ENCODE data around the gene ACADVL. TPM values are rescaled to one million over a fixed set of nuclear protein-coding genes. Genes with fewer than 3 reads are reported as not detected.

Gene ACADVL
- total and polyA plus RNA-seq, 2 of the 4 experiments (the other 2 are of a cell fraction), result 139 to 752 TPM

- Histone ChIP-seq H4K8ac (ENCODE audit: low read depth in 2 of 2, low read length in 2 of 2) (peak overlapping the region; percentile 62 to 75), H2BK5ac (ENCODE audit: low read depth, low read length, poor library complexity, severe bottlenecking) (peak overlapping the region; percentile 61), H3K56ac (ENCODE audit: extremely low read depth, insufficient read depth, low read length) (no peak overlapping the region), H3K9ac (ENCODE audit: low read depth, low read length) (peak overlapping the region; percentile 61), H3K23ac (ENCODE audit: low read depth, low read length) (peak overlapping the region; percentile 45; the same call in 1 of the 2 replicates), H2AFZ (replicated peaks; ENCODE audit: low read length, poor library complexity) (peak overlapping the region; percentile 95), H3K4me1 (ENCODE audit: control insufficient read depth, insufficient read depth, low read length) (peaks cover 9% of the 10 kb centered on the region), H3K9me1 (ENCODE audit: insufficient read depth, low read length) (peaks cover 13% of the 10 kb centered on the region), H3K4ac (ENCODE audit: low read depth, low read length) (peak overlapping the region; percentile 91), H2AK9ac (replicated peaks; ENCODE audit: low read depth, low read length, poor library complexity) (peak overlapping the region; percentile 92), H3K4me3 (ENCODE audit: insufficient read depth, low read depth, low read length) (peak overlapping the region; percentile 51), H2BK15ac (ENCODE audit: low read depth, low read length) (peak overlapping the region; percentile 49; the same call in 1 of the 3 replicates), H2BK120ac (ENCODE audit: low read depth, low read length) (peak overlapping the region; percentile 55), H3K27ac (ENCODE audit: insufficient read depth, low read length) (peak overlapping the region; percentile 45), H4K5ac (ENCODE audit: low read depth, low read length) (peak overlapping the region; percentile 13; the same call in 1 of the 2 replicates), H4K91ac (ENCODE audit: insufficient read depth, low read depth, low read length) (0 out of 2 replicates have a peak overlapping the region, but pooled peaks have one; percentile 55), H3K36me3 (ENCODE audit: control insufficient read depth, insufficient read depth, low read length) (peaks cover 21% of the 10 kb centered on the region), H3K27me3 (ENCODE audit: control insufficient read depth, insufficient read depth, low read length) (no peaks in the 10 kb centered on the region), H3K4me2 (ENCODE audit: low read depth, low read length) (peak overlapping the region; percentile 68), H2BK20ac (ENCODE audit: low read depth, low read length) (no peak overlapping the region), H3K79me1 (ENCODE audit: low read depth in 1 of 2, low read length in 2 of 2) (peaks cover 13 to 68% of the 10 kb centered on the region in 2 experiments), H3K9me3 (ENCODE audit: control insufficient read depth, insufficient read depth, low read length) (no peaks in the 10 kb centered on the region), H3K18ac (ENCODE audit: low read depth, low read length) (peak overlapping the region; percentile 5), H4K20me1 (ENCODE audit: insufficient read depth, low read length) (peaks cover 38% of the 10 kb centered on the region), H2AK5ac (ENCODE audit: low read depth, low read length) (peak overlapping the region; percentile 77), H3K14ac (replicated peaks; ENCODE audit: low read depth, low read length) (peak overlapping the region; percentile 88)
- 2% methylated on average over 10 of the region's 34 CpGs; no CpG with 5 or more reads in 1 of the 2 experiments for WGBS, 2 experiments (ENCODE audit: extremely low coverage in 2 of 2, insufficient read length in 1 of 2)
- intact Hi-C loops (cut with micrococcal nuclease), result no loop called here
- ChIA-PET POLR2A (ENCODE audit: unreplicated experiment) (no interaction called here), CTCF (no interaction called here)
- dilution Hi-C loops (cut with HindIII; ENCODE audit: low sequenced_read_pairs, unreplicated experiment), result no loop called here
- peak; percentile 85 for DNase-seq
- in situ Hi-C loops (cut with MboI; ENCODE audit: low sequenced_read_pairs), result no loop called here
- ATAC-seq (ENCODE audit: low read depth), result peak; percentile 95
- TF ChIP-seq CEBPB (IDR thresholded peaks at IDR 0.05; ENCODE audit: low read depth, low read length) (no peak), MAZ (IDR thresholded peaks at IDR 0.05; ENCODE audit: borderline replicate concordance, low read depth, low read length) (peak; percentile 88), USF2 (IDR thresholded peaks at IDR 0.05; ENCODE audit: low read depth, low read length) (peak; percentile 8; the same call in 1 of the 2 replicates), CHD1 (IDR thresholded peaks at IDR 0.05; ENCODE audit: low read depth, low read length) (no peak), FOS (IDR thresholded peaks at IDR 0.05; ENCODE audit: low read depth, low read length) (no peak)
- no TSS peak for BruUV-seq (replicated peaks)
Measured at GRCh38 chr17:7204828-7205461, 14.8 kb upstream of the ACADVL start.

Measured in IMR-90 (cell line).